ENCODE results near the gene ASCC1.

- no peak for TF ChIP-seq CTCF (conservative IDR thresholded peaks at IDR 0.05)
- no peak for TF ChIP-seq ZFX (IDR thresholded peaks at IDR 0.05)
These were observed 123.7 kb downstream of the ASCC1 start for GRCh38 chr10:72092171-72092924.
